ENCODE data around the gene PGPEP1.
"Not testable (repeated sequence)": the region's sequence is repeated elsewhere in the genome, so short reads cannot be mapped to it uniquely, and the experiment has no call there.

PGPEP1 gene

GRCh38 chr19:18368504-18369222, 28.3 kb downstream of the PGPEP1 start:
- no peak for DNase-seq

GRCh38 chr19:18373407-18373891, 33.1 kb downstream of the PGPEP1 start:
- DNase-seq: no peak

- peak; percentile 99 for DNase-seq
Measured at GRCh38 chr19:18373892-18374629, 33.7 kb downstream of the PGPEP1 start.

GRCh38 chr19:18377026-18377425, 36.6 kb downstream of the PGPEP1 start:
- no peak for DNase-seq

- peak; percentile 67 for DNase-seq
Measured at GRCh38 chr19:18379803-18380747, 39.7 kb downstream of the PGPEP1 start.

- no peak for DNase-seq
Measured at GRCh38 chr19:18380843-18381242, 40.4 kb downstream of the PGPEP1 start.

GRCh38 chr19:18383622-18384021, 43.2 kb downstream of the PGPEP1 start:
- DNase-seq: not testable (repeated sequence)

- no peak for DNase-seq
Measured at GRCh38 chr19:18384775-18385174, 44.4 kb downstream of the PGPEP1 start.

- no peak for DNase-seq
Measured at GRCh38 chr19:18385359-18385674, 44.9 kb downstream of the PGPEP1 start.

GRCh38 chr19:18385675-18386542, 45.5 kb downstream of the PGPEP1 start, which contains the start of gene GDF15:
TSS of gene GDF15 (plus strand) at chr19:18386158. CDS start at chr19:18386190, 32 bp downstream.
- peak; percentile 87 for DNase-seq

GRCh38 chr19:18386543-18387271, 46.3 kb downstream of the PGPEP1 start:
- DNase-seq: peak; percentile 69

GRCh38 chr19:18388100-18388959, 47.9 kb downstream of the PGPEP1 start:
- DNase-seq: peak; percentile 87

- peak; percentile 26 for DNase-seq
Measured at GRCh38 chr19:18388960-18389725, 48.7 kb downstream of the PGPEP1 start.

GRCh38 chr19:18389726-18390064, 49.3 kb downstream of the PGPEP1 start:
- no peak for DNase-seq

- DNase-seq: peak; percentile 67
Measured at GRCh38 chr19:18390065-18390907, 49.9 kb downstream of the PGPEP1 start.

GRCh38 chr19:18391509-18392075, 51.2 kb downstream of the PGPEP1 start:
- DNase-seq: no peak

GRCh38 chr19:18392417-18392816, 52.0 kb downstream of the PGPEP1 start:
- peak; percentile 62 for DNase-seq

GRCh38 chr19:18392926-18393325, 52.5 kb downstream of the PGPEP1 start:
- DNase-seq: no peak

Data from hematopoietic multipotent progenitor cell treated with erythropoietin and hydrocortisone succinate and interleukin-3 and kit ligand, for 8 days (in vitro differentiated cells).